Suprapubic skin (tissue), 4 donors: ENCODE results near the gene GYPC. TPM values are rescaled to one million over a fixed set of nuclear protein-coding genes. Genes with fewer than 3 reads are reported as not detected.

Experiments used
- DNase-seq, 2 donors: peaks; one replicate each; pipeline ENCODE4 v3.0.0-alpha.2; 2019; ENCODE audit warnings: low spot score in 2 of 2
- H3K27ac ChIP-seq: fragments of 200-600 bp; sonication (generic); one replicate; pipeline ENCODE4 v1.5.1; 2019
- H3K27me3 ChIP-seq: fragments of 200-600 bp; sonication (generic); one replicate; pipeline ENCODE4 v1.5.1; 2019
- H3K36me3 ChIP-seq: fragments of 200-600 bp; sonication (generic); one replicate; pipeline ENCODE4 v1.5.1; 2019
- H3K4me1 ChIP-seq: fragments of 200-600 bp; sonication (generic); one replicate; pipeline ENCODE4 v1.5.1; 2019
- H3K4me3 ChIP-seq: fragments of 200-600 bp; sonication (generic); one replicate; pipeline ENCODE4 v1.5.1; 2019; ENCODE audit warnings: mild to moderate bottlenecking
- H3K9me3 ChIP-seq: fragments of 200-600 bp; sonication (generic); one replicate; pipeline ENCODE4 v1.5.1; 2019
- EP300 ChIP-seq: sonication (generic); formaldehyde crosslinking; IDR thresholded peaks from one replicate; pipeline ENCODE4 v1.6.1; 2017; ENCODE audit warnings: antibody characterized with exemption
- POLR2A ChIP-seq, 2 donors: fragments of 450-650 bp; IDR thresholded peaks; one replicate each; pipeline ENCODE4 v1.6.1; 2017; ENCODE audit warnings: antibody characterized with exemption in 2 of 2, mild to moderate bottlenecking in 2 of 2, moderate library complexity in 2 of 2
- POLR2AphosphoS5 ChIP-seq, 3 donors: sonication (generic); formaldehyde crosslinking; IDR thresholded peaks; one replicate each; pipeline ENCODE4 v1.6.1; 2017; ENCODE audit warnings: antibody characterized with exemption in 3 of 3
- WGBS: methylation state at CpG from one replicate; pipeline ENCODE4 v1.1.5; 2018; 5-methylcytosine and 5-hydroxymethylcytosine counted together
- total RNA-seq, 4 donors: library from RNA; depleted of rRNA; stranded (reverse); fragments of >200 nt; gene quantifications; one replicate each; pipeline ENCODE4 v1.1.0, GENCODE V29; 2016
- TF ChIP-seq, protein P1 (sequence below), 2 donors: fragments of 200-600 bp in 1 of 2; fragments of 450-650 bp in 1 of 2; sonication (generic) in 1 of 2; IDR thresholded peaks; one replicate each; pipeline ENCODE4 v1.5.1; 2016 to 2019; ENCODE audit warnings: antibody characterized with exemption in 2 of 2, mild to moderate bottlenecking in 1 of 2, moderate library complexity in 1 of 2

GYPC gene
- total RNA-seq, 4 donors from 2014 or later: 21.3 to 43.7 (median 32.1) TPM

DNA sequence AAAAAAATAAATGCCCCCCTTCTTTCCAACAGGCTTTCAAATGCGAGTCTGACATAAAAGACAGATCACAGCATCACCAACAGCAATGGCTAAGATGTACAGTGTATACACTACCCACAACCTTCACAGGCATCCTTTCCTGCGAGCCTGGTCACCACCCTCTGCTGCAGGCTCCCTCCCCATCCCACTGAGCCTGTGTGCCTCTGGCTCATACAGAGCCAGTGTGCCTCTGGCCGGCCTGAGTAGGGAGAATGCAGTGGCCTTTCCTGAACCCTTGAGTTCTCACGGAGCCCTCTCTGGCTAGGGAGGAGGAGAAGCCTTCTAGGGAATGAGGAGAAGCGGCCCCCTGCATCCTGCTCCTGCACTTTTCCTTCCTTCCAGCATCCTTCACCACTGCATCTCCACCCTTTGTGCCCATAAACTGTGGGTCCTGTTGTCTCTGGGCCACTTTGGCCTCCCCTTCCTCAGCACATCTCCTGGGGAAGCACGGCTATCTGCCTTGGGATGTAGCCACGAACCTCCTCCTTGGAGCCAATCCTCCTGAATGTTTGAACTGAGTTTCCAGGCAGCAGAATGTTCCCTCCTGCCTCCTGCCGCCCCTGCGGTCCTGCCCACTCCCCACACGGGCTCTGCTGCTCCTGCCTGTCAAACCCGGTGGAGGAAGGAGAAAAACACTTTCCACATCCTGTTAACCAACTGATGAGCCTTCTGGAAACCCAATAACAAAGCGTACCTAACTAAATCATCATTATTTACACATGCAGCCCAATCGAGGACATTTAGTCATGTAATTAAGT is 22.5 kb downstream of the GYPC start:
- no peak overlapping the region for H3K27ac ChIP-seq
- DNase-seq: no peak
- TF ChIP-seq POLR2A (IDR thresholded peaks at IDR 0.05): no peak
- TF ChIP-seq POLR2AphosphoS5 (IDR thresholded peaks at IDR 0.05): no peak
- TF ChIP-seq, protein P1, sequence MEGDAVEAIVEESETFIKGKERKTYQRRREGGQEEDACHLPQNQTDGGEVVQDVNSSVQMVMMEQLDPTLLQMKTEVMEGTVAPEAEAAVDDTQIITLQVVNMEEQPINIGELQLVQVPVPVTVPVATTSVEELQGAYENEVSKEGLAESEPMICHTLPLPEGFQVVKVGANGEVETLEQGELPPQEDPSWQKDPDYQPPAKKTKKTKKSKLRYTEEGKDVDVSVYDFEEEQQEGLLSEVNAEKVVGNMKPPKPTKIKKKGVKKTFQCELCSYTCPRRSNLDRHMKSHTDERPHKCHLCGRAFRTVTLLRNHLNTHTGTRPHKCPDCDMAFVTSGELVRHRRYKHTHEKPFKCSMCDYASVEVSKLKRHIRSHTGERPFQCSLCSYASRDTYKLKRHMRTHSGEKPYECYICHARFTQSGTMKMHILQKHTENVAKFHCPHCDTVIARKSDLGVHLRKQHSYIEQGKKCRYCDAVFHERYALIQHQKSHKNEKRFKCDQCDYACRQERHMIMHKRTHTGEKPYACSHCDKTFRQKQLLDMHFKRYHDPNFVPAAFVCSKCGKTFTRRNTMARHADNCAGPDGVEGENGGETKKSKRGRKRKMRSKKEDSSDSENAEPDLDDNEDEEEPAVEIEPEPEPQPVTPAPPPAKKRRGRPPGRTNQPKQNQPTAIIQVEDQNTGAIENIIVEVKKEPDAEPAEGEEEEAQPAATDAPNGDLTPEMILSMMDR (IDR thresholded peaks at IDR 0.05): no peak
- TF ChIP-seq EP300: no peak
- H3K27me3 ChIP-seq: no peaks in the 10 kb centered on the region
- WGBS: 75% methylated on average over 13 of the region's 13 CpGs
- no peaks in the 10 kb centered on the region for H3K36me3 ChIP-seq
- H3K9me3 ChIP-seq: peaks cover 8% of the 10 kb centered on the region
- H3K4me1 ChIP-seq: no peaks in the 10 kb centered on the region
- no peak overlapping the region for H3K4me3 ChIP-seq

DNA sequence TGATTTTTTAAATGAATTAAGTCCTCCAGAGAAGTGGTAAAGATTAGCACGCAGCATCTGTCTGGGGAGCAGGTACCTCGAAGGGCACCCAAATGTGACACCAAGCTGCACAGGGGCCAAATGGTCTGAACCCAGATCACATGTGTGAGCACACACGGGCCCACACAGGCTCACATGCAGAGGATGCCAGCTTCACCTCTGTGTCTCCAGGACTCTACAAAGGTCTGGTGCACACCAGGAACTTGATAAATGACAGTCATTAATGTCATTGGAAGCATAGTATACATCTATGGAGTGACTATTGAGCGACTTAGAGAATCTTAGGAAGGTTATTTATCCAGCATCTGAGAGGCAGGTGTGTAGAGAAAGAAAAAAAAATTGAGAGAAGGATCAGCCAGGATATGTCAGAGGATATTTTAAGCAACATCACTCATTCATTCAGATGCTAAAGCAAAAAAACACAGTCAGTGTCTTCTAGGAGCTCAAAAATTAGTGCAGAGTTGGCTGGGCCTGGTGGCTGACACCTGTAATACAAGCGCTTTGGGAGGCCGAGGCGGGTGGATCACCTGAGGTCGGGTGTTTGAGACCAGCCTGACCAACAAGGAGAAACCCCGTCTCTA is 23.2 kb downstream of the GYPC start:
- no peaks in the 10 kb centered on the region for H3K36me3 ChIP-seq
- H3K27ac ChIP-seq: no peak overlapping the region
- no peaks in the 10 kb centered on the region for H3K27me3 ChIP-seq
- WGBS: 92% methylated on average over 9 of the region's 9 CpGs
- no peak for DNase-seq
- peaks cover 8% of the 10 kb centered on the region for H3K9me3 ChIP-seq
- TF ChIP-seq POLR2AphosphoS5 (IDR thresholded peaks at IDR 0.05): no peak
- no peak for TF ChIP-seq EP300
- TF ChIP-seq, protein P1 (IDR thresholded peaks at IDR 0.05): no peak
- TF ChIP-seq POLR2A (IDR thresholded peaks at IDR 0.05): no peak
- no peak overlapping the region for H3K4me3 ChIP-seq
- no peaks in the 10 kb centered on the region for H3K4me1 ChIP-seq

DNA sequence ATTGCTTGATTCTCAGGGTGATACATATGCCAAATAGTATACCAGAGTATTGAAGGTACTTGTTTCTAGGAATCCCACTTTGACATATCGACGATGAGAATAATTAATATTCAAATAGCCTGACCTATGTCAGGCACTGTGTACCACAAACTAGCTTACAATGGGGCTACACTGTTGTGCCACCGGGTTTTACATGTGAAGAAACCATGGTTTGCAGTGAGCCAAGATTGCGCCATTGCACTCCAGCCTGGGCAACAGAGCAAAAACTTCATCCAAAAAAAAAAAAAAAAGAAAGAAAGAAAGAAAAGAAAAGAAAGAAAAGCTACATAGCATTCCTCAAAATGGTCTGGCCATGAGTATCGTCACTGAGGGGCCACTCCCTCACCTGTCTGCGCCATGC is 25.5 kb downstream of the GYPC start:
- H3K27ac ChIP-seq: no peak overlapping the region
- H3K4me1 ChIP-seq: no peaks in the 10 kb centered on the region
- DNase-seq: no peak
- H3K27me3 ChIP-seq: no peaks in the 10 kb centered on the region
- TF ChIP-seq POLR2AphosphoS5 (IDR thresholded peaks at IDR 0.05): no peak
- TF ChIP-seq, protein P1 (IDR thresholded peaks at IDR 0.05): no peak
- no peak for TF ChIP-seq EP300
- no peak for TF ChIP-seq POLR2A (IDR thresholded peaks at IDR 0.05)
- no peak overlapping the region for H3K4me3 ChIP-seq
- 85% methylated on average over 5 of the region's 6 CpGs for WGBS
- H3K9me3 ChIP-seq: no peaks in the 10 kb centered on the region
- no peaks in the 10 kb centered on the region for H3K36me3 ChIP-seq

DNA sequence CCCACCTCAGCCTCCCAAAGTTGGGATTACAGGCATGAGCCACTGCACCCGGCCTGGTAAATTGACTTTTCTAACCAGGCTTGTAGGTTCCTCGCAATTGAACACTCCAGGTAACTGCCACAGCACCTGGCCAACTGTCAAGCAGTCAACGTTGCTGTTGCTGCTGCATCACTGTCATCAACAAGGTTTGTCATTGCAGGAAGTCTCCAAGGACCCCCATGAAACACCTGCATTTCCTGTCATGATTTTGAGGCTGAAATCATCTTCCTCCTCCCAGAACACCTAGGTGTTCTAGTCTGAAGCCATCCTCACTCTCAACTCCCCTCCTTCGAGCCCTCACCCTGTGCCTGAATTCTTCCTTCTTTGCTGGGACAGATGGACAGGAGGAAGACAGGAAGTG is 29.7 kb downstream of the GYPC start:
- no peak overlapping the region for H3K27ac ChIP-seq
- DNase-seq: no peak
- TF ChIP-seq, protein P1 (IDR thresholded peaks at IDR 0.05): no peak
- TF ChIP-seq POLR2A (IDR thresholded peaks at IDR 0.05) (no peak), EP300 (no peak), POLR2AphosphoS5 (IDR thresholded peaks at IDR 0.05) (no peak)
- H3K36me3 ChIP-seq: no peaks in the 10 kb centered on the region
- H3K27me3 ChIP-seq: no peaks in the 10 kb centered on the region
- 90% methylated on average over 4 of the region's 4 CpGs for WGBS
- no peaks in the 10 kb centered on the region for H3K4me1 ChIP-seq
- no peak overlapping the region for H3K4me3 ChIP-seq
- H3K9me3 ChIP-seq: no peaks in the 10 kb centered on the region

DNA sequence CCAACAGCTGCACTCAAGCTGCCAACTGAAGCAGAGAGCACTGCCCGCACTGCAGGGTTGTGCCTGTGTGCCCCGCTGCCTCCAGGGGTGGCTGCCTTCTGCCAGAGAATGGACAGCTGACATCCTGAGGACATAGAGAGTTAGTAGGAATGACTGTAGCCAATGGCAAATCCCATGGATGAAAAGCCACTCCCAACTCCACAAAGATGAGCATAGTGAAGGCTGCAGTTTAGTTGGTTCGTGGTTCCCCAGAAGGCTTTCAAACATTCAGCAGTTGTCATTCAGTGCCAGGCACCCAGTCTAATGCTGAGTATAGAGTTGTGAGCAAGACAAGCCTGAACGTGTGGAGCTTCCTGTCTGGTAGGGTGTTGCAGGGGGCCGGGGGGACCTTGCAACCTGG is 30.3 kb downstream of the GYPC start:
- H3K9me3 ChIP-seq: no peaks in the 10 kb centered on the region
- DNase-seq: no peak
- H3K27me3 ChIP-seq: no peaks in the 10 kb centered on the region
- no peaks in the 10 kb centered on the region for H3K36me3 ChIP-seq
- TF ChIP-seq, protein P1 (IDR thresholded peaks at IDR 0.05): no peak
- no peak for TF ChIP-seq POLR2A (IDR thresholded peaks at IDR 0.05)
- TF ChIP-seq POLR2AphosphoS5 (IDR thresholded peaks at IDR 0.05): no peak
- TF ChIP-seq EP300: no peak
- no peaks in the 10 kb centered on the region for H3K4me1 ChIP-seq
- no peak overlapping the region for H3K27ac ChIP-seq
- H3K4me3 ChIP-seq: no peak overlapping the region
- 68% methylated on average over 4 of the region's 5 CpGs for WGBS
